K562 (cell line): ENCODE results near the gene MACROD2. TPM values are rescaled to one million over a fixed set of nuclear protein-coding genes. Genes with fewer than 3 reads are reported as not detected.

ENCODE experiments used
- ATAC-seq: fragments of 200-7000 bp; cut with Tn5 transposase; 3 replicates; pipeline ENCODE4 v1.9.1; 2020; ENCODE audit warnings: moderate library complexity
- BruUV-seq: library from RNA; stranded (reverse); fragments of 400-500 nt; replicated peaks from 2 replicates; lab custom pipeline; 2021; lab: Mats Ljungman, UMichigan
- CTCF ChIA-PET: fragments of 300-600 bp; formaldehyde crosslinking; extraction: SDS; loops from one replicate; lab custom pipeline; 2021; ENCODE audit warnings: low intra/inter-chr PET ratio; lab: Yijun Ruan, JAX
- POLR2A ChIA-PET: fragments of 300-600, 350-650 bp; sonication (Branson Sonifier 250); formaldehyde crosslinking; extraction: SDS; loops from one replicate; lab custom pipeline; 2021; ENCODE audit warnings: antibody characterized with exemption, inconsistent platforms; lab: Yijun Ruan, JAX
- DNase-seq, 4 experiments: peaks; one replicate each; pipeline versions ENCODE4 v3.0.0 to v3.0.0-alpha.2; 2011 to 2018; ENCODE audit warnings: low spot score in 3 of 4, mixed read lengths in 3 of 4; ENCODE audit errors: extremely low read depth in 1 of 4
- FAIRE-seq: peaks from 2 replicates; lab custom pipeline; 2011; peaks lifted over from hg19 to GRCh38; lab: Jason Lieb, UNC
- H2AFZ ChIP-seq: 2 replicates; pipeline ENCODE4 v1.6.0; 2011; ENCODE audit warnings: low read depth, low read length, control low read depth, inconsistent platforms
- H3K27ac ChIP-seq: fragments of 200-600 bp; 3 replicates; pipeline ENCODE4 v1.8.0; 2011; ENCODE audit warnings: low read depth, mild to moderate bottlenecking, control low read depth, inconsistent platforms, low read length, moderate library complexity, mixed read lengths; ENCODE audit errors: extremely low read depth
- H3K27me3 ChIP-seq, 2 experiments: fragments of 300-600 bp in 1 of 2; 2 replicates in 1 of 2; 3 replicates in 1 of 2; pipeline versions ENCODE4 v1.6.0 to v1.8.0; 2011; ENCODE audit warnings: inconsistent platforms in 2 of 2, low read length in 2 of 2, mild to moderate bottlenecking in 1 of 2, mixed read lengths in 1 of 2, moderate library complexity in 1 of 2; ENCODE audit not compliant: control insufficient read depth in 2 of 2, insufficient read depth in 2 of 2
- H3K36me3 ChIP-seq: fragments of 300-600 bp; 3 replicates; pipeline ENCODE4 v1.8.0; 2011; ENCODE audit warnings: mild to moderate bottlenecking, low read length, inconsistent platforms; ENCODE audit not compliant: control insufficient read depth, insufficient read depth
- H3K4me1 ChIP-seq, 2 experiments: fragments of 200-600 bp in 1 of 2; replicated peaks in 1 of 2; 2 replicates in 1 of 2; 3 replicates in 1 of 2; pipeline versions ENCODE4 v1.5.1 to v1.8.0; 2011; ENCODE audit warnings: inconsistent platforms in 2 of 2, low read length in 2 of 2, mild to moderate bottlenecking in 1 of 2, mixed read lengths in 1 of 2, moderate library complexity in 1 of 2; ENCODE audit not compliant: control insufficient read depth in 2 of 2, insufficient read depth in 2 of 2
- H3K4me2 ChIP-seq: 2 replicates; pipeline ENCODE4 v1.6.1; 2011; ENCODE audit warnings: low read length, control low read depth, inconsistent platforms, mixed read lengths; ENCODE audit not compliant: insufficient read depth
- H3K4me3 ChIP-seq: fragments of 200-600 bp; sonication (generic), shearing (Covaris generic); 2 replicates; pipeline ENCODE4 v1.5.1; 2016; ENCODE audit warnings: control low read depth, inconsistent platforms
- H3K79me2 ChIP-seq: fragments of 200-600 bp; 3 replicates; pipeline ENCODE4 v1.8.0; 2011; ENCODE audit warnings: low read length, inconsistent platforms; ENCODE audit not compliant: control insufficient read depth, insufficient read depth
- H3K9ac ChIP-seq, 2 experiments: 2 replicates each; pipeline versions ENCODE4 v1.6.0 to v1.6.1; 2011; ENCODE audit warnings: low read depth in 2 of 2, low read length in 2 of 2, control low read depth in 1 of 2, inconsistent platforms in 1 of 2, mild to moderate bottlenecking in 1 of 2, mixed read lengths in 1 of 2; ENCODE audit not compliant: insufficient read depth in 1 of 2
- H3K9me1 ChIP-seq: one replicate; pipeline ENCODE4 v1.6.0; 2011; ENCODE audit warnings: inconsistent platforms, mild to moderate bottlenecking, low read length, moderate library complexity; ENCODE audit not compliant: control insufficient read depth, insufficient read depth
- H3K9me3 ChIP-seq: replicated peaks from 2 replicates; pipeline ENCODE4 v1.5.1; 2011; ENCODE audit warnings: low read depth, low read length, inconsistent platforms; ENCODE audit not compliant: control insufficient read depth, insufficient read depth
- H4K20me1 ChIP-seq: replicated peaks from 2 replicates; pipeline ENCODE4 v1.6.1; 2011; ENCODE audit warnings: low read length, inconsistent platforms, mixed read lengths; ENCODE audit not compliant: control insufficient read depth, insufficient read depth
- C11orf30 ChIP-seq: fragments of 450-650 bp; IDR thresholded peaks from 2 replicates; pipeline ENCODE4 v1.6.1; 2016; ENCODE audit warnings: low read depth, mild to moderate bottlenecking
- FOXK1 ChIP-seq: sonication (generic); formaldehyde crosslinking; IDR thresholded peaks from 2 replicates; pipeline ENCODE4 v1.8.0; 2022; ENCODE audit warnings: missing genetic modification reagents, mild to moderate bottlenecking, borderline replicate concordance
- IRF1 ChIP-seq: sonication (generic); formaldehyde crosslinking; IDR thresholded peaks from 2 replicates; pipeline ENCODE4 v1.8.0; 2022; ENCODE audit warnings: missing genetic modification reagents, mild to moderate bottlenecking, borderline replicate concordance
- MIER1 ChIP-seq: fragments of 450-650 bp; IDR thresholded peaks from 2 replicates; pipeline ENCODE4 v1.6.1; 2016; ENCODE audit warnings: antibody characterized with exemption, mild to moderate bottlenecking, low read depth
- NR0B1 ChIP-seq: fragments of 450-650 bp; IDR thresholded peaks from one replicate; pipeline ENCODE4 v1.6.1; 2018; ENCODE audit warnings: mild to moderate bottlenecking, moderate library complexity; ENCODE audit not compliant: partially characterized antibody
- PHTF2 ChIP-seq: fragments of 250-450 bp; sonication (Bioruptor Pico); IDR thresholded peaks from 2 replicates; pipeline ENCODE4 v1.5.0; 2021; ENCODE audit warnings: mild to moderate bottlenecking
- RBM34 ChIP-seq: fragments of 200-400 bp; formaldehyde crosslinking; IDR thresholded peaks from 2 replicates; pipeline ENCODE4 v1.6.1; 2018; ENCODE audit warnings: low read length, borderline replicate concordance; ENCODE audit not compliant: insufficient read depth
- SRSF9 ChIP-seq: fragments of 200-400 bp; formaldehyde crosslinking; IDR thresholded peaks from 2 replicates; pipeline ENCODE4 v1.6.1; 2017; ENCODE audit warnings: low read depth, low read length, borderline replicate concordance
- TCFL5 ChIP-seq: fragments of 250-450 bp; sonication (Bioruptor Pico); conservative IDR thresholded peaks from 2 replicates; pipeline ENCODE4 v1.6.1; 2021; ENCODE audit warnings: mild to moderate bottlenecking, moderate library complexity, matching md5 sums
- XRCC5 ChIP-seq: fragments of 200-400 bp; formaldehyde crosslinking; IDR thresholded peaks from 2 replicates; pipeline ENCODE4 v1.6.1; 2017; ENCODE audit warnings: low read depth, mild to moderate bottlenecking, low read length
- ZNF140 ChIP-seq: fragments of 250-450 bp; sonication (Bioruptor Pico); IDR thresholded peaks from 2 replicates; pipeline ENCODE4 v1.8.0; 2021; ENCODE audit warnings: moderate library complexity, mild to moderate bottlenecking, inconsistent platforms
- ZNF165 ChIP-seq: fragments of 250-450 bp; sonication (Bioruptor Pico); IDR thresholded peaks from 2 replicates; pipeline ENCODE4 v1.4.0; 2020; ENCODE audit warnings: borderline replicate concordance
- ZNF316 ChIP-seq: fragments of 450-650 bp; IDR thresholded peaks from 2 replicates; pipeline ENCODE4 v1.6.1; 2016
- ZNF551 ChIP-seq: fragments of 250-450 bp; sonication (Bioruptor Pico); IDR thresholded peaks from 2 replicates; pipeline ENCODE4 v1.5.0; 2021; ENCODE audit warnings: mild to moderate bottlenecking, moderate library complexity
- WGBS: fragments of 100-300 bp; shearing (Covaris generic); methylation state at CpG from one replicate; pipeline ENCODE4 v1.1.6; 2016; ENCODE audit warnings: low coverage, mixed read lengths; ENCODE audit not compliant: insufficient coverage; ENCODE audit errors: missing lambda C conversion rate; 5-methylcytosine and 5-hydroxymethylcytosine counted together
- in situ Hi-C: fragments of 300-500 bp; cut with MboI; formaldehyde crosslinking; loops from 4 replicates; pipeline ENCODE4 v1.15.0; 2018; ENCODE audit warnings: inconsistent platforms, mixed read lengths
- intact Hi-C: fragments of 100-400 bp; cut with micrococcal nuclease; formaldehyde crosslinking; loops from 2 replicates; pipeline ENCODE4 v1.14.2; 2022
- polyA plus RNA-seq, 8 experiments: library from polyadenylated mRNA; depleted of rRNA in 4 of 8; stranded (reverse) in 5 of 8; unstranded in 3 of 8; fragments of >200 nt; fragmentation: Nextera tagmentation in 2 of 8; fragmentation: Illumina TruSeq in 1 of 8; extraction: Ambion mirVana in 2 of 8; extraction: Trizol in 1 of 8; gene quantifications; 2 replicates each; pipeline versions ENCODE4 v1.2.1 to v1.2.3, GENCODE V29; 2011 to 2014; ENCODE audit warnings: inconsistent platforms in 1 of 8, missing spikeins in 1 of 8
- total RNA-seq, 7 experiments: library from RNA; depleted of rRNA in 6 of 7; stranded (reverse); fragments of >200 nt in 6 of 7; fragmentation: Illumina TruSeq in 2 of 7; extraction: Trizol in 2 of 7; gene quantifications; 2 replicates each; pipeline versions ENCODE4 v1.2.1 to v1.2.3, GENCODE V29; 2011 to 2021; ENCODE audit warnings: low replicate concordance in 1 of 7
- TF ChIP-seq, protein P1 (sequence below): fragments of 250-450 bp; sonication (Bioruptor Pico); IDR thresholded peaks from 2 replicates; pipeline ENCODE4 v1.5.0; 2021

The MACROD2 gene
- total and polyA plus RNA-seq, 9 of the 15 experiments (the other 6 are each of a cell fraction or from before 2014, with no cell fraction given), result not detected

GRCh38 chr20:15033891-15034290 lies 1038.6 kb downstream of the MACROD2 start:
- Histone ChIP-seq H3K4me3 (no peak overlapping the region), H3K4me2 (no peak overlapping the region), H3K9ac (no peak overlapping the region), H3K79me2 (no peaks in the 10 kb centered on the region), H3K9me3 (no peaks in the 10 kb centered on the region), H4K20me1 (no peaks in the 10 kb centered on the region), H3K27ac (no peak overlapping the region), H3K9me1 (no peaks in the 10 kb centered on the region), H3K4me1 (no peaks in the 10 kb centered on the region), H3K27me3 (no peaks in the 10 kb centered on the region), H2AFZ (no peak overlapping the region), H3K36me3 (no peaks in the 10 kb centered on the region)
- ChIA-PET CTCF (no interaction called here), POLR2A (no interaction called here)
- TF ChIP-seq FOXK1 (CRISPR knock-in tag) (no peak), XRCC5 (no peak)
- intact Hi-C loops, result no loop called here
- ATAC-seq, result no peak
- in situ Hi-C loops, result no loop called here
- no peak for DNase-seq
- FAIRE-seq, result no peak
- WGBS, result 2% methylated on average over 8 of the region's 8 CpGs
- BruUV-seq, result no TSS peak

DNA sequence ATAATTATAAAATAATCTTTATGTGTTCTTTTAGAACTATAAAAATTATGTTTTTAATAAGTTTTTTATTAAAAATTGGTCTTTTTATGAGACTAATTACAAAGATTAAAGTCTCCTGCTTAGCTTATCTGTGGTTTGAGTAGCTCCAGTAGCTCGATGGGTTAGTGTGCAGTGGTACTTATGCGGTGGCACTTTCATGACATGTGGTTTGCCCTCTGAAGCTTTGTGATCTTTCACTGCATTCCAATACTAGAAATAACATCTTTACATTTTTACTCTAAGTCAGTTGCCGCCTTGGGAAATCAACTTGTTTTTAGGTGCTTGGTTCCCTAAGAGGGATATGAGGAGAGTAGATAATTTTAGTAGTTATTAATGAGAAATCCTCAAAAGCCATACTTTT lies 1041.6 kb downstream of the MACROD2 start:
- Histone ChIP-seq H3K9me3 (no peaks in the 10 kb centered on the region), H3K4me2 (no peak overlapping the region), H3K27me3 (no peaks in the 10 kb centered on the region), H3K27ac (no peak overlapping the region), H3K36me3 (no peaks in the 10 kb centered on the region), H3K9ac (no peak overlapping the region), H3K4me1 (no peaks in the 10 kb centered on the region), H4K20me1 (no peaks in the 10 kb centered on the region), H3K9me1 (no peaks in the 10 kb centered on the region), H3K79me2 (no peaks in the 10 kb centered on the region), H2AFZ (no peak overlapping the region), H3K4me3 (no peak overlapping the region)
- 7% methylated on average over 3 of the region's 3 CpGs for WGBS
- POLR2A ChIA-PET, result no interaction called here
- CTCF ChIA-PET, result no interaction called here
- no TSS peak for BruUV-seq
- FAIRE-seq (no peak), DNase-seq (no peak), ATAC-seq (no peak)
- in situ Hi-C loops (no loop called here), intact Hi-C loops (no loop called here)
- no peak for TF ChIP-seq SRSF9
- no peak for TF ChIP-seq ZNF140
- no peak for TF ChIP-seq MIER1
- TF ChIP-seq IRF1, result no peak
- TF ChIP-seq TCFL5 (CRISPR knock-in tag), result no peak
- TF ChIP-seq NR0B1, result no peak
- no peak for TF ChIP-seq ZNF551 (CRISPR knock-in tag)
- TF ChIP-seq, protein P1, sequence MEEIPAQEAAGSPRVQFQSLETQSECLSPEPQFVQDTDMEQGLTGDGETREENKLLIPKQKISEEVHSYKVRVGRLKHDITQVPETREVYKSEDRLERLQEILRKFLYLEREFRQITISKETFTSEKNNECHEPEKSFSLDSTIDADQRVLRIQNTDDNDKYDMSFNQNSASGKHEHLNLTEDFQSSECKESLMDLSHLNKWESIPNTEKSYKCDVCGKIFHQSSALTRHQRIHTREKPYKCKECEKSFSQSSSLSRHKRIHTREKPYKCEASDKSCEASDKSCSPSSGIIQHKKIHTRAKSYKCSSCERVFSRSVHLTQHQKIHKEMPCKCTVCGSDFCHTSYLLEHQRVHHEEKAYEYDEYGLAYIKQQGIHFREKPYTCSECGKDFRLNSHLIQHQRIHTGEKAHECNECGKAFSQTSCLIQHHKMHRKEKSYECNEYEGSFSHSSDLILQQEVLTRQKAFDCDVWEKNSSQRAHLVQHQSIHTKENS (CRISPR knock-in tag), result no peak
- TF ChIP-seq PHTF2 (CRISPR knock-in tag), result no peak
- TF ChIP-seq RBM34, result no peak
- no peak for TF ChIP-seq ZNF165 (CRISPR knock-in tag)
- TF ChIP-seq ZNF316, result no peak
- TF ChIP-seq C11orf30, result no peak
